H1 (cell line): ENCODE measurements around the gene JPH2. TPM values are rescaled to one million over a fixed set of nuclear protein-coding genes. Genes with fewer than 3 reads are reported as not detected.

Experiments used
- CTCF ChIA-PET: fragments of 300-600 bp; sonication (Branson Sonifier 250); formaldehyde crosslinking; loops from one replicate; lab custom pipeline; 2021; ENCODE audit not compliant: partially characterized antibody; lab: Charles Lee
- POLR2A ChIA-PET: fragments of 300-600 bp; sonication (Branson Sonifier 250); formaldehyde crosslinking; loops from one replicate; lab custom pipeline; 2021; ENCODE audit warnings: inconsistent platforms; ENCODE audit not compliant: partially characterized antibody; lab: Charles Lee
- DNase-seq, 2 experiments: peaks; one replicate each; pipeline versions ENCODE4 v3.0.0 to v3.0.0-alpha.2; 2010 to 2022; ENCODE audit warnings: low spot score in 2 of 2, low read depth in 1 of 2, mixed read lengths in 1 of 2
- FAIRE-seq: peaks from 2 replicates; lab custom pipeline; 2011; peaks lifted over from hg19 to GRCh38; lab: Jason Lieb, UNC
- H2AFZ ChIP-seq: 2 replicates; pipeline ENCODE4 v1.8.1; 2012; ENCODE audit warnings: low read length, inconsistent platforms
- H2AK5ac ChIP-seq: 2 replicates; pipeline ENCODE4 v1.6.1; 2013; ENCODE audit warnings: low read depth, low read length
- H2BK120ac ChIP-seq: replicated peaks from 2 replicates; pipeline ENCODE3; 2013; ENCODE audit warnings: low read depth, low read length, inconsistent platforms
- H2BK12ac ChIP-seq: 2 replicates; pipeline ENCODE4 v1.6.1; 2013; ENCODE audit warnings: low read depth, low read length
- H2BK15ac ChIP-seq: 2 replicates; pipeline ENCODE4 v1.6.1; 2013; ENCODE audit warnings: low read length
- H2BK20ac ChIP-seq: 2 replicates; pipeline ENCODE4 v1.6.1; 2013; ENCODE audit warnings: low read length
- H2BK5ac ChIP-seq: 2 replicates; pipeline ENCODE4 v1.6.1; 2013; ENCODE audit warnings: low read depth, low read length
- H3K14ac ChIP-seq: 2 replicates; pipeline ENCODE4 v1.6.1; 2013; ENCODE audit warnings: inconsistent platforms; ENCODE audit not compliant: insufficient read length
- H3K18ac ChIP-seq: 2 replicates; pipeline ENCODE4 v1.6.1; 2013; ENCODE audit warnings: low read length; ENCODE audit errors: extremely low read depth
- H3K23ac ChIP-seq: 2 replicates; pipeline ENCODE4 v1.6.1; 2013; ENCODE audit warnings: inconsistent platforms; ENCODE audit not compliant: insufficient read length
- H3K23me2 ChIP-seq: 2 replicates; pipeline ENCODE4 v1.6.1; 2013; ENCODE audit warnings: low read depth, low read length
- H3K27ac ChIP-seq: 2 replicates; pipeline ENCODE4 v1.6.1; 2011; ENCODE audit warnings: low read depth, low read length, inconsistent platforms
- H3K27me3 ChIP-seq, 4 experiments: replicated peaks in 1 of 4; 1 replicate in 1 of 4; 2 replicates in 3 of 4; pipeline versions ENCODE4 v1.6.1 to v1.8.1; 2011 to 2013; ENCODE audit warnings: low read length in 3 of 4, mild to moderate bottlenecking in 3 of 4, inconsistent platforms in 2 of 4, mixed read lengths in 2 of 4, moderate library complexity in 1 of 4; ENCODE audit not compliant: control insufficient read depth in 3 of 4, insufficient read depth in 3 of 4; ENCODE audit errors: extremely low read depth in 1 of 4
- H3K36me3 ChIP-seq, 4 experiments: 2 replicates each; pipeline versions ENCODE4 v1.6.1 to v1.8.1; 2011 to 2013; ENCODE audit warnings: mild to moderate bottlenecking in 4 of 4, low read length in 3 of 4, moderate library complexity in 2 of 4, control low read depth in 1 of 4, inconsistent platforms in 1 of 4; ENCODE audit not compliant: insufficient read depth in 4 of 4, control insufficient read depth in 2 of 4
- H3K4ac ChIP-seq: replicated peaks from 2 replicates; pipeline ENCODE3; 2013; ENCODE audit warnings: low read length, low read depth, mixed read lengths, inconsistent platforms; ENCODE audit not compliant: insufficient read length
- H3K4me1 ChIP-seq, 4 experiments: replicated peaks in 1 of 4; 1 replicate in 1 of 4; 2 replicates in 3 of 4; pipeline versions ENCODE4 v1.6.1 to v1.8.1; 2011 to 2013; ENCODE audit warnings: low read length in 3 of 4, inconsistent platforms in 2 of 4, mixed read lengths in 1 of 4; ENCODE audit not compliant: insufficient read depth in 4 of 4, control insufficient read depth in 3 of 4
- H3K4me2 ChIP-seq, 2 experiments: 2 replicates each; pipeline versions ENCODE4 v1.6.1 to v1.8.1; 2011 to 2013; ENCODE audit warnings: low read depth in 2 of 2, low read length in 2 of 2, control low read depth in 1 of 2, inconsistent platforms in 1 of 2, mild to moderate bottlenecking in 1 of 2; ENCODE audit not compliant: insufficient read depth in 1 of 2
- H3K4me3 ChIP-seq, 4 experiments: fragments of 200-600, 300-600 bp in 1 of 4; sonication (generic), shearing (Covaris generic), sonication (Bioruptor Twin) in 1 of 4; 2 replicates each; pipeline versions ENCODE4 v1.5.1 to v1.8.1; 2011 to 2016; ENCODE audit warnings: low read length in 4 of 4, low read depth in 3 of 4, control low read depth in 2 of 4, inconsistent platforms in 2 of 4, mild to moderate bottlenecking in 2 of 4, mixed read lengths in 1 of 4, moderate library complexity in 1 of 4; ENCODE audit not compliant: insufficient read depth in 2 of 4; ENCODE audit errors: extremely low read depth in 1 of 4
- H3K56ac ChIP-seq: replicated peaks from 2 replicates; pipeline ENCODE3; 2013; ENCODE audit warnings: low read depth, mild to moderate bottlenecking, mixed read lengths, low read length, inconsistent platforms; ENCODE audit not compliant: insufficient read length
- H3K79me1 ChIP-seq: 2 replicates; pipeline ENCODE4 v1.6.1; 2013; ENCODE audit warnings: low read depth, low read length, control low read depth
- H3K79me2 ChIP-seq, 2 experiments: 2 replicates each; pipeline versions ENCODE4 v1.6.1 to v1.8.1; 2012 to 2013; ENCODE audit warnings: low read length in 2 of 2, mild to moderate bottlenecking in 2 of 2, inconsistent platforms in 1 of 2; ENCODE audit not compliant: insufficient read depth in 2 of 2, control insufficient read depth in 1 of 2
- H3K9ac ChIP-seq, 4 experiments: replicated peaks in 1 of 4; 1 replicate in 1 of 4; 2 replicates in 3 of 4; pipeline versions ENCODE4 v1.6.1 to v1.8.1; 2011 to 2013; ENCODE audit warnings: low read depth in 3 of 4, low read length in 3 of 4, control low read depth in 2 of 4, mild to moderate bottlenecking in 2 of 4, moderate library complexity in 2 of 4, inconsistent platforms in 1 of 4; ENCODE audit errors: extremely low read depth in 1 of 4
- H3K9me3 ChIP-seq, 2 experiments: 2 replicates each; pipeline versions ENCODE4 v1.6.1 to v1.8.1; 2012 to 2013; ENCODE audit warnings: mild to moderate bottlenecking in 2 of 2, moderate library complexity in 2 of 2, control low read depth in 1 of 2, inconsistent platforms in 1 of 2, low read depth in 1 of 2, low read length in 1 of 2, mixed read lengths in 1 of 2; ENCODE audit not compliant: insufficient read depth in 2 of 2
- H4K20me1 ChIP-seq, 2 experiments: replicated peaks in 1 of 2; 2 replicates each; pipeline versions ENCODE3 to v1.8.1; 2011 to 2013; ENCODE audit warnings: inconsistent platforms in 2 of 2, low read length in 2 of 2, mild to moderate bottlenecking in 1 of 2; ENCODE audit not compliant: insufficient read depth in 2 of 2, control insufficient read depth in 1 of 2
- H4K5ac ChIP-seq: 2 replicates; pipeline ENCODE4 v1.6.1; 2013; ENCODE audit warnings: low read length, low read depth, mixed read lengths, inconsistent platforms; ENCODE audit not compliant: insufficient read length
- H4K8ac ChIP-seq: 2 replicates; pipeline ENCODE4 v1.8.0; 2013; ENCODE audit warnings: mild to moderate bottlenecking, moderate library complexity, low read length, inconsistent platforms; ENCODE audit not compliant: insufficient read depth; ENCODE audit errors: extremely low read depth
- H4K91ac ChIP-seq: replicated peaks from 2 replicates; pipeline ENCODE3; 2013; ENCODE audit warnings: low read length, mixed read lengths, inconsistent platforms; ENCODE audit not compliant: insufficient read length
- ATF2 ChIP-seq: IDR thresholded peaks from 2 replicates; pipeline ENCODE4 v1.6.1; 2012; ENCODE audit warnings: low read length, inconsistent platforms
- BRCA1 ChIP-seq: IDR thresholded peaks from 2 replicates; pipeline ENCODE4 v1.6.1; 2012; ENCODE audit warnings: low read depth, low read length, improper control_type of control experiment
- CEBPB ChIP-seq: IDR thresholded peaks from 2 replicates; pipeline ENCODE4 v1.6.1; 2012; ENCODE audit warnings: low read depth, low read length
- CREB1 ChIP-seq: IDR thresholded peaks from 2 replicates; pipeline ENCODE4 v1.6.1; 2012; ENCODE audit warnings: inconsistent platforms
- EZH2 ChIP-seq: fragments of 200-600 bp; sonication (generic); IDR thresholded peaks from 2 replicates; pipeline ENCODE4 v1.7.1; 2012; ENCODE audit warnings: low read depth, mild to moderate bottlenecking, moderate library complexity, low read length, inconsistent platforms; ENCODE audit not compliant: severe bottlenecking
- HDAC2 ChIP-seq, 2 experiments: fragments of 300-600 bp in 1 of 2; sonication (generic) in 1 of 2; IDR thresholded peaks; 2 replicates each; pipeline ENCODE4 v1.6.1; 2011 to 2012; ENCODE audit warnings: low read depth in 2 of 2, low read length in 2 of 2, mild to moderate bottlenecking in 2 of 2, moderate library complexity in 2 of 2, borderline replicate concordance in 1 of 2, inconsistent platforms in 1 of 2
- JUN ChIP-seq: IDR thresholded peaks from 2 replicates; pipeline ENCODE4 v1.6.1; 2011; ENCODE audit warnings: low read depth, mild to moderate bottlenecking, improper control_type of control experiment, low read length
- RAD21 ChIP-seq, 2 experiments: IDR thresholded peaks in 1 of 2; conservative IDR thresholded peaks in 1 of 2; 2 replicates each; pipeline ENCODE4 v1.6.1; 2011; ENCODE audit warnings: low read depth in 2 of 2, low read length in 2 of 2, improper control_type of control experiment in 1 of 2, inconsistent platforms in 1 of 2, mild to moderate bottlenecking in 1 of 2, moderate library complexity in 1 of 2
- SP2 ChIP-seq: IDR thresholded peaks from 2 replicates; pipeline ENCODE4 v1.6.1; 2012; ENCODE audit warnings: mild to moderate bottlenecking, low read length, inconsistent platforms
- YY1 ChIP-seq: IDR thresholded peaks from 2 replicates; pipeline ENCODE4 v1.6.1; 2011; ENCODE audit warnings: low read depth, mild to moderate bottlenecking, low read length
- WGBS, 2 experiments: shearing (Covaris generic) in 1 of 2; methylation state at CpG; one replicate each; pipeline versions ENCODE4 v1.1.6 to v1.1.7; 2013 to 2015; ENCODE audit warnings: low lambda C conversion rate in 2 of 2, mixed read lengths in 2 of 2, inconsistent platforms in 1 of 2, low coverage in 1 of 2, missing lambda C conversion rate in 1 of 2; ENCODE audit not compliant: insufficient replicate concordance in 2 of 2, insufficient coverage in 1 of 2, insufficient read length in 1 of 2; ENCODE audit errors: extremely low coverage in 1 of 2, missing lambda C conversion rate in 1 of 2; 5-methylcytosine and 5-hydroxymethylcytosine counted together
- polyA plus RNA-seq, 7 experiments: library from polyadenylated mRNA; depleted of rRNA in 3 of 7; stranded (reverse) in 5 of 7; unstranded in 2 of 7; fragments of >200 nt in 5 of 7; fragments of 200-250 nt in 2 of 7; gene quantifications; 1 replicate in 5 of 7; 2 replicates in 1 of 7; 4 replicates in 1 of 7; pipeline versions ENCODE4 v1.2.1 to v1.2.3, GENCODE V29; 2011 to 2013; ENCODE audit warnings: missing spikeins in 2 of 7, mixed read lengths in 2 of 7
- total RNA-seq: library from RNA; stranded (reverse); fragmentation: NEBNext Ultra II Directional; extraction: Animal tissue kit (Norgen Biotek cat#: 25700); gene quantifications from 2 replicates; pipeline ENCODE4 v1.2.1, GENCODE V29; 2021

JPH2 gene
- total and polyA plus RNA-seq, 2 of the 8 experiments (the other 6 are each of a cell fraction or from before 2014, with no cell fraction given): 0.59 to 1.3 TPM

- Histone ChIP-seq H3K23me2 (no peaks in the 10 kb centered on the region), H3K4ac (no peak overlapping the region), H3K36me3 (no peaks in the 10 kb centered on the region), H3K79me2 (no peaks in the 10 kb centered on the region), H2BK12ac (no peak overlapping the region), H4K91ac (no peak overlapping the region), H2BK15ac (no peak overlapping the region), H4K8ac (no peak overlapping the region), H4K20me1 (no peaks in the 10 kb centered on the region), H3K4me3 (no peak overlapping the region), H2AK5ac (no peak overlapping the region), H3K4me1 (peaks cover 0 to 4% (median 1%) of the 10 kb centered on the region in 4 experiments; a peak in 3 of 7 replicates), H3K27ac (no peak overlapping the region), H3K23ac (no peak overlapping the region), H3K27me3 (no peaks in the 10 kb centered on the region; a peak in 1 of 7 replicates), H4K5ac (no peak overlapping the region), H2BK20ac (no peak overlapping the region), H3K9me3 (no peaks in the 10 kb centered on the region), H3K56ac (no peak overlapping the region), H2BK120ac (no peak overlapping the region), H3K14ac (no peak overlapping the region), H2AFZ (no peak overlapping the region), H3K79me1 (no peaks in the 10 kb centered on the region), H3K18ac (no peak overlapping the region), H3K4me2 (no peak overlapping the region), H2BK5ac (no peak overlapping the region), H3K9ac (no peak overlapping the region)
- FAIRE-seq (no peak), DNase-seq (no peak)
- 92% methylated on average over 17 of the region's 17 CpGs; no CpG with 5 or more reads in 1 of the 2 experiments for WGBS, 2 experiments
- ChIA-PET POLR2A (no interaction called here), CTCF (interaction anchor here (1.3 kb wide), 1 partner anchor 9 kb away, joined by 3 read pairs; no protein-coding TSS in a partner anchor)
- TF ChIP-seq CEBPB (no peak), BRCA1 (no peak), HDAC2 (IDR thresholded peaks at IDR 0.05; ENCODE audit: borderline replicate concordance in 1 of 2, low read depth in 2 of 2, low read length in 2 of 2) (no peak), CREB1 (no peak), SP2 (no peak), YY1 (no peak), EZH2 (no peak), ATF2 (no peak), RAD21 (IDR thresholded peaks at IDR 0.05 in 1 of 2, conservative IDR thresholded peaks at IDR 0.05 in 1 of 2; ENCODE audit: low read depth in 2 of 2, low read length in 2 of 2) (no peak), JUN (no peak)
These were observed 122.2 kb downstream of the JPH2 start for GRCh38 chr20:44064501-44065400.
